HepG2 (cell line): ENCODE results near the gene SPECC1L. TPM values are rescaled to one million over a fixed set of nuclear protein-coding genes. Genes with fewer than 3 reads are reported as not detected.

Experiments used
- ATAC-seq: fragments of 200-7000 bp; cut with Tn5 transposase; 3 replicates; pipeline ENCODE4 v1.9.1; 2020; ENCODE audit warnings: mild to moderate bottlenecking, moderate library complexity
- BruUV-seq: library from RNA; stranded (reverse); fragments of 400-500 nt; replicated peaks from 2 replicates; lab custom pipeline; 2021; lab: Mats Ljungman, UMichigan
- CTCF ChIA-PET: fragments of 300-600 bp; formaldehyde crosslinking; extraction: SDS; loops from one replicate; lab custom pipeline; 2021; ENCODE audit warnings: low total read pairs, inconsistent platforms, low intra/inter-chr PET ratio; lab: Yijun Ruan, JAX
- POLR2A ChIA-PET: fragments of 350-600 bp; sonication (Branson Sonifier 250); formaldehyde crosslinking; loops from one replicate; lab custom pipeline; 2020; ENCODE audit warnings: antibody characterized with exemption, inconsistent platforms; lab: Yijun Ruan, JAX
- DNase-seq: peaks from one replicate; pipeline ENCODE4 v3.0.0-alpha.2; 2015; ENCODE audit warnings: low spot score
- FAIRE-seq: peaks from 3 replicates; lab custom pipeline; 2011; peaks lifted over from hg19 to GRCh38; lab: Jason Lieb, UNC
- H2AFZ ChIP-seq: one replicate; pipeline ENCODE4 v1.6.1; 2011; ENCODE audit warnings: low read length, inconsistent platforms
- H3K27ac ChIP-seq: fragments of 300-600 bp; 3 replicates; pipeline ENCODE4 v1.8.0; 2011; ENCODE audit warnings: mixed run types, mild to moderate bottlenecking, mixed read lengths, low read length, inconsistent platforms; ENCODE audit not compliant: insufficient read depth; ENCODE audit errors: extremely low read length
- H3K27me3 ChIP-seq, 2 experiments: fragments of 200-600 bp in 1 of 2; 2 replicates in 1 of 2; 3 replicates in 1 of 2; pipeline versions ENCODE4 v1.6.0 to v1.8.0; 2011; ENCODE audit warnings: low read length in 2 of 2, mild to moderate bottlenecking in 2 of 2, moderate library complexity in 2 of 2, inconsistent platforms in 1 of 2; ENCODE audit not compliant: insufficient read depth in 2 of 2, control insufficient read depth in 1 of 2
- H3K36me3 ChIP-seq, 2 experiments: fragments of 200-600 bp in 1 of 2; replicated peaks in 1 of 2; 2 replicates in 1 of 2; 3 replicates in 1 of 2; pipeline versions ENCODE4 v1.5.1 to v1.8.0; 2011; ENCODE audit warnings: low read length in 2 of 2, inconsistent platforms in 1 of 2; ENCODE audit not compliant: insufficient read depth in 2 of 2, control insufficient read depth in 1 of 2
- H3K4me1 ChIP-seq: 2 replicates; pipeline ENCODE4 v1.5.1; 2012; ENCODE audit warnings: low read length, inconsistent platforms; ENCODE audit not compliant: insufficient read depth
- H3K4me2 ChIP-seq: 2 replicates; pipeline ENCODE4 v1.6.0; 2011; ENCODE audit warnings: low read depth, low read length, inconsistent platforms
- H3K4me3 ChIP-seq, 3 experiments: fragments of 200-600 bp in 1 of 3; sonication (generic), shearing (Covaris generic) in 1 of 3; replicated peaks in 1 of 3; 2 replicates each; pipeline ENCODE4 v1.5.1; 2011 to 2016; ENCODE audit warnings: low read length in 3 of 3, inconsistent platforms in 2 of 3, low read depth in 2 of 3, mild to moderate bottlenecking in 2 of 3, control low read depth in 1 of 3, mixed read lengths in 1 of 3; ENCODE audit not compliant: insufficient read depth in 1 of 3
- H3K79me2 ChIP-seq: one replicate; pipeline ENCODE4 v1.6.1; 2011; ENCODE audit warnings: low read length, inconsistent platforms; ENCODE audit not compliant: insufficient read depth
- H3K9ac ChIP-seq: 2 replicates; pipeline ENCODE4 v1.6.0; 2011; ENCODE audit warnings: mild to moderate bottlenecking, low read depth, low read length, inconsistent platforms; ENCODE audit not compliant: insufficient read depth
- H3K9me3 ChIP-seq: 2 replicates; pipeline ENCODE4 v1.5.1; 2012; ENCODE audit warnings: mild to moderate bottlenecking, low read length
- H4K20me1 ChIP-seq: 2 replicates; pipeline ENCODE4 v1.6.0; 2011; ENCODE audit warnings: inconsistent platforms, mild to moderate bottlenecking, low read length, moderate library complexity; ENCODE audit not compliant: insufficient read depth
- CREM ChIP-seq, 2 experiments: sonication (generic) in 1 of 2; formaldehyde crosslinking in 1 of 2; IDR thresholded peaks; 2 replicates each; pipeline versions ENCODE4 v1.4.0 to v1.6.1; 2016 to 2020; ENCODE audit warnings: antibody characterized with exemption in 1 of 2, mild to moderate bottlenecking in 1 of 2, missing genetic modification reagents in 1 of 2
- FLYWCH1 ChIP-seq: sonication (generic); formaldehyde crosslinking; IDR thresholded peaks from 2 replicates; pipeline ENCODE4 v1.8.1; 2023; ENCODE audit warnings: mild to moderate bottlenecking, missing genetic modification reagents
- HNRNPK ChIP-seq: fragments of 200-400 bp; formaldehyde crosslinking; IDR thresholded peaks from 2 replicates; pipeline ENCODE4 v1.6.1; 2018; ENCODE audit warnings: low read length, low read depth, moderate library complexity, mild to moderate bottlenecking; ENCODE audit not compliant: poor library complexity, severe bottlenecking
- HOXD1 ChIP-seq: sonication (generic); formaldehyde crosslinking; IDR thresholded peaks from 2 replicates; pipeline ENCODE4 v1.5.0; 2020; ENCODE audit warnings: missing genetic modification reagents
- KLF15 ChIP-seq: sonication (generic); formaldehyde crosslinking; IDR thresholded peaks from 2 replicates; pipeline ENCODE4 v1.8.1; 2023; ENCODE audit warnings: borderline replicate concordance, mild to moderate bottlenecking, inconsistent platforms, missing genetic modification reagents, mixed read lengths
- RAD51 ChIP-seq: fragments of 450-650 bp; IDR thresholded peaks from 2 replicates; pipeline ENCODE4 v1.6.1; 2016; ENCODE audit warnings: borderline replicate concordance
- STAG1 ChIP-seq: sonication (generic); formaldehyde crosslinking; IDR thresholded peaks from 2 replicates; pipeline ENCODE4 v1.4.0; 2020; ENCODE audit warnings: missing genetic modification reagents
- ZFP91 ChIP-seq: sonication (generic); formaldehyde crosslinking; IDR thresholded peaks from 2 replicates; pipeline ENCODE4 v1.9.0; 2022; ENCODE audit warnings: missing genetic modification reagents, mild to moderate bottlenecking, borderline replicate concordance
- ZFY ChIP-seq: sonication (generic); formaldehyde crosslinking; IDR thresholded peaks from 2 replicates; pipeline ENCODE4 v1.4.0; 2020; ENCODE audit warnings: missing genetic modification reagents
- ZNF282 ChIP-seq: fragments of 450-650 bp; IDR thresholded peaks from 2 replicates; pipeline ENCODE4 v1.6.1; 2018; ENCODE audit not compliant: partially characterized antibody
- ZNF329 ChIP-seq: sonication (generic); formaldehyde crosslinking; IDR thresholded peaks from 2 replicates; pipeline ENCODE4 v1.9.0; 2021; ENCODE audit warnings: low read depth, mild to moderate bottlenecking, missing genetic modification reagents
- ZNF407 ChIP-seq: sonication (generic); formaldehyde crosslinking; IDR thresholded peaks from one replicate; pipeline ENCODE4 v1.5.1; 2020; ENCODE audit warnings: mild to moderate bottlenecking, missing genetic modification reagents; ENCODE audit errors: not compliant biosample characterization
- ZNF776 ChIP-seq: sonication (generic); formaldehyde crosslinking; IDR thresholded peaks from 2 replicates; pipeline ENCODE4 v1.4.0; 2020; ENCODE audit warnings: mild to moderate bottlenecking, missing genetic modification reagents
- WGBS: methylation state at CpG from one replicate; pipeline ENCODE4 v1.1.6; 2017; ENCODE audit warnings: low lambda C conversion rate; 5-methylcytosine and 5-hydroxymethylcytosine counted together
- in situ Hi-C: cut with HindIII; loops from 2 replicates; pipeline ENCODE4 v1.10.0; 2017; ENCODE audit warnings: low pct_unique_long_range_greater_than_20kb; ENCODE audit not compliant: extremely low pct_ligation_motif_present
- intact Hi-C: fragments of 100-400 bp; cut with micrococcal nuclease; formaldehyde crosslinking; loops from one replicate; pipeline ENCODE4 v1.10.0; 2022; ENCODE audit not compliant: unreplicated experiment
- polyA plus RNA-seq, 8 experiments: library from polyadenylated mRNA; depleted of rRNA in 3 of 8; stranded (reverse) in 7 of 8; unstranded in 1 of 8; fragments of >200 nt; fragmentation: Illumina TruSeq in 4 of 8; extraction: Trizol in 4 of 8; gene quantifications; 2 replicates each; pipeline versions ENCODE4 v1.2.1 to v1.2.3, GENCODE V29; 2011 to 2016; ENCODE audit warnings: low read depth in 4 of 8, missing spikeins in 1 of 8, mixed read lengths in 1 of 8; ENCODE audit not compliant: insufficient read depth in 1 of 8
- total RNA-seq, 5 experiments: library from RNA; depleted of rRNA; stranded (reverse); fragments of >200 nt; fragmentation: Illumina TruSeq; extraction: Trizol; gene quantifications; 2 replicates each; pipeline ENCODE4 v1.2.3, GENCODE V29; 2016; ENCODE audit warnings: low read depth in 1 of 5

The SPECC1L gene
- total and polyA plus RNA-seq, 2 of the 13 experiments (the other 11 are each of a cell fraction or from before 2014, with no cell fraction given), result 14.1 to 30.3 TPM

GRCh38 chr22:24414984-24415945 is 144.6 kb downstream of the SPECC1L start:
- CTCF ChIA-PET, result no interaction called here
- no peaks in the 10 kb centered on the region for H3K27me3 ChIP-seq
- FAIRE-seq, result no peak

More at GRCh38 chr22:24414984-24415945, 144.6 kb downstream of the SPECC1L start:
- in situ Hi-C loops, result no loop called here
- Histone ChIP-seq H3K9ac (no peak overlapping the region), H3K27ac (no peak overlapping the region), H4K20me1 (no peaks in the 10 kb centered on the region), H2AFZ (no peak overlapping the region), H3K9me3 (no peaks in the 10 kb centered on the region), H3K79me2 (no peaks in the 10 kb centered on the region), H3K4me3 (no peak overlapping the region), H3K4me2 (no peak overlapping the region), H3K36me3 (peaks cover 11 to 51% of the 10 kb centered on the region in 2 experiments), H3K4me1 (peaks cover 10% of the 10 kb centered on the region)
- no peak for ATAC-seq
- no peak for DNase-seq
- POLR2A ChIA-PET, result no interaction called here
- 97% methylated on average over 12 of the region's 26 CpGs for WGBS
- BruUV-seq, result no TSS peak
- TF ChIP-seq ZFP91 (CRISPR knock-in tag), result no peak
- no peak for TF ChIP-seq CREM (IDR thresholded peaks at IDR 0.05)
- TF ChIP-seq CREM (CRISPR knock-in tag; IDR thresholded peaks at IDR 0.05), result no peak
- no peak for TF ChIP-seq STAG1 (CRISPR knock-in tag)
- no peak for TF ChIP-seq HOXD1 (CRISPR knock-in tag)
- TF ChIP-seq RAD51, result no peak
- TF ChIP-seq HNRNPK, result no peak
- TF ChIP-seq FLYWCH1 (CRISPR knock-in tag), result no peak
- TF ChIP-seq KLF15 (CRISPR knock-in tag), result no peak
- TF ChIP-seq ZFY (CRISPR knock-in tag), result no peak
- no peak for TF ChIP-seq ZNF282
- no peak for TF ChIP-seq ZNF329 (CRISPR knock-in tag)
- no peak for TF ChIP-seq ZNF776 (CRISPR knock-in tag)
- no peak for TF ChIP-seq ZNF407
- intact Hi-C loops, result no loop called here
